IMR-90 (cell line): ENCODE measurements around the gene RDH12. TPM values are rescaled to one million over a fixed set of nuclear protein-coding genes. Genes with fewer than 3 reads are reported as not detected.

Source experiments
- ATAC-seq: fragments of 200-7000 bp; cut with Tn5 transposase; 2 replicates; pipeline ENCODE4 v1.9.1; 2020; ENCODE audit warnings: low read depth, mild to moderate bottlenecking, moderate library complexity
- BruUV-seq: library from RNA; stranded (reverse); fragments of 400-500 nt; replicated peaks from 2 replicates; lab custom pipeline; 2021; lab: Mats Ljungman, UMichigan
- CTCF ChIA-PET: fragments of 300-600 bp; formaldehyde crosslinking; extraction: SDS; loops from one replicate; lab custom pipeline; 2021; ENCODE audit warnings: antibody characterized with exemption; lab: Yijun Ruan, JAX
- POLR2A ChIA-PET: fragments of 300-600 bp; sonication (Branson Sonifier 250); formaldehyde crosslinking; loops from one replicate; lab custom pipeline; 2022; ENCODE audit warnings: antibody characterized with exemption; ENCODE audit not compliant: unreplicated experiment; lab: Charles Lee
- DNase-seq: peaks from one replicate; pipeline ENCODE4 v3.0.0; 2013
- H2AFZ ChIP-seq: replicated peaks from 2 replicates; pipeline ENCODE3; 2013; ENCODE audit warnings: low read length, mild to moderate bottlenecking; ENCODE audit not compliant: poor library complexity
- H2AK5ac ChIP-seq: 2 replicates; pipeline ENCODE4 v1.6.1; 2013; ENCODE audit warnings: low read depth, low read length, inconsistent platforms
- H2AK9ac ChIP-seq: replicated peaks from 2 replicates; pipeline ENCODE3; 2013; ENCODE audit warnings: mild to moderate bottlenecking, low read depth, low read length, moderate library complexity; ENCODE audit not compliant: poor library complexity
- H2BK120ac ChIP-seq: 2 replicates; pipeline ENCODE4 v1.6.1; 2013; ENCODE audit warnings: low read depth, low read length, inconsistent platforms
- H2BK15ac ChIP-seq: 3 replicates; pipeline ENCODE4 v1.6.1; 2013; ENCODE audit warnings: low read depth, low read length, inconsistent platforms
- H2BK20ac ChIP-seq: 2 replicates; pipeline ENCODE4 v1.6.1; 2013; ENCODE audit warnings: low read depth, mild to moderate bottlenecking, inconsistent platforms, low read length, moderate library complexity
- H2BK5ac ChIP-seq: 2 replicates; pipeline ENCODE4 v1.6.1; 2013; ENCODE audit warnings: mild to moderate bottlenecking, low read depth, low read length, inconsistent platforms; ENCODE audit not compliant: poor library complexity, severe bottlenecking
- H3K14ac ChIP-seq: replicated peaks from 2 replicates; pipeline ENCODE4 v1.6.1; 2013; ENCODE audit warnings: low read depth, low read length, inconsistent platforms
- H3K18ac ChIP-seq: 2 replicates; pipeline ENCODE4 v1.6.1; 2013; ENCODE audit warnings: low read depth, low read length, control low read depth
- H3K23ac ChIP-seq: 2 replicates; pipeline ENCODE4 v1.6.1; 2013; ENCODE audit warnings: low read depth, low read length, inconsistent platforms
- H3K27ac ChIP-seq: 2 replicates; pipeline ENCODE4 v1.5.1; 2013; ENCODE audit warnings: mild to moderate bottlenecking, control low read depth, low read length; ENCODE audit not compliant: insufficient read depth
- H3K27me3 ChIP-seq: 2 replicates; pipeline ENCODE4 v1.6.1; 2013; ENCODE audit warnings: low read length; ENCODE audit not compliant: control insufficient read depth, insufficient read depth
- H3K36me3 ChIP-seq: 2 replicates; pipeline ENCODE4 v1.6.1; 2013; ENCODE audit warnings: low read length, mixed read lengths; ENCODE audit not compliant: control insufficient read depth, insufficient read depth
- H3K4ac ChIP-seq: 2 replicates; pipeline ENCODE4 v1.6.1; 2013; ENCODE audit warnings: low read depth, low read length, inconsistent platforms
- H3K4me1 ChIP-seq: 2 replicates; pipeline ENCODE4 v1.6.1; 2013; ENCODE audit warnings: low read length, mixed read lengths; ENCODE audit not compliant: control insufficient read depth, insufficient read depth
- H3K4me2 ChIP-seq: 2 replicates; pipeline ENCODE4 v1.6.1; 2013; ENCODE audit warnings: low read depth, mild to moderate bottlenecking, control low read depth, low read length, moderate library complexity
- H3K4me3 ChIP-seq: 2 replicates; pipeline ENCODE4 v1.5.1; 2013; ENCODE audit warnings: low read depth, mild to moderate bottlenecking, control low read depth, low read length, moderate library complexity; ENCODE audit not compliant: insufficient read depth
- H3K56ac ChIP-seq: 2 replicates; pipeline ENCODE4 v1.6.1; 2013; ENCODE audit warnings: low read length, inconsistent platforms; ENCODE audit not compliant: insufficient read depth; ENCODE audit errors: extremely low read depth
- H3K79me1 ChIP-seq, 2 experiments: 2 replicates each; pipeline ENCODE4 v1.6.1; 2013; ENCODE audit warnings: low read length in 2 of 2, inconsistent platforms in 1 of 2, low read depth in 1 of 2
- H3K9ac ChIP-seq: 2 replicates; pipeline ENCODE4 v1.6.1; 2013; ENCODE audit warnings: low read depth, low read length, control low read depth
- H3K9me1 ChIP-seq: 2 replicates; pipeline ENCODE4 v1.6.1; 2013; ENCODE audit warnings: low read length, inconsistent platforms; ENCODE audit not compliant: insufficient read depth
- H3K9me3 ChIP-seq: 2 replicates; pipeline ENCODE4 v1.6.1; 2013; ENCODE audit warnings: low read length; ENCODE audit not compliant: control insufficient read depth, insufficient read depth
- H4K20me1 ChIP-seq: 2 replicates; pipeline ENCODE4 v1.6.1; 2013; ENCODE audit warnings: low read length, inconsistent platforms; ENCODE audit not compliant: insufficient read depth
- H4K5ac ChIP-seq: 2 replicates; pipeline ENCODE4 v1.6.1; 2013; ENCODE audit warnings: mild to moderate bottlenecking, low read depth, low read length, control low read depth
- H4K8ac ChIP-seq, 2 experiments: 2 replicates each; pipeline ENCODE4 v1.6.1; 2013; ENCODE audit warnings: low read depth in 2 of 2, low read length in 2 of 2, control low read depth in 1 of 2, inconsistent platforms in 1 of 2
- H4K91ac ChIP-seq: 2 replicates; pipeline ENCODE4 v1.6.1; 2013; ENCODE audit warnings: low read depth, low read length, inconsistent platforms; ENCODE audit not compliant: insufficient read depth
- BHLHE40 ChIP-seq: fragments of 150-350 bp; IDR thresholded peaks from 2 replicates; pipeline ENCODE4 v1.6.1; 2016; ENCODE audit warnings: mild to moderate bottlenecking, low read depth, low read length
- CEBPB ChIP-seq: IDR thresholded peaks from 2 replicates; pipeline ENCODE4 v1.6.1; 2012; ENCODE audit warnings: low read depth, low read length, improper control_type of control experiment
- CTCF ChIP-seq: conservative IDR thresholded peaks from 2 replicates; pipeline ENCODE4 v1.5.1; 2012; ENCODE audit warnings: mild to moderate bottlenecking, low read depth, low read length, improper control_type of control experiment
- MAZ ChIP-seq: IDR thresholded peaks from 2 replicates; pipeline ENCODE4 v1.6.1; 2012; ENCODE audit warnings: low read depth, mild to moderate bottlenecking, low read length, improper control_type of control experiment, moderate library complexity, borderline replicate concordance
- RAD21 ChIP-seq: IDR thresholded peaks from 2 replicates; pipeline ENCODE4 v1.6.1; 2012; ENCODE audit warnings: low read length, improper control_type of control experiment
- RFX5 ChIP-seq: IDR thresholded peaks from 2 replicates; pipeline ENCODE4 v1.8.0; 2012; ENCODE audit warnings: low read depth, mild to moderate bottlenecking, low read length, moderate library complexity
- SMC3 ChIP-seq: fragments of 150-350 bp; IDR thresholded peaks from 2 replicates; pipeline ENCODE4 v1.6.1; 2016; ENCODE audit warnings: low read depth, mild to moderate bottlenecking, antibody characterized with exemption, low read length, moderate library complexity
- WGBS, 2 experiments: methylation state at CpG; one replicate each; pipeline versions ENCODE4 v1.1.5 to v1.1.7; 2013; ENCODE audit warnings: missing lambda C conversion rate in 2 of 2; ENCODE audit not compliant: insufficient read length in 1 of 2; ENCODE audit errors: extremely low coverage in 2 of 2; 5-methylcytosine and 5-hydroxymethylcytosine counted together
- dilution Hi-C: fragments of 300-500 bp; cut with HindIII; formaldehyde crosslinking; loops from one replicate; pipeline ENCODE4 v1.14.3; 2018; ENCODE audit warnings: low sequenced_read_pairs; ENCODE audit not compliant: unreplicated experiment
- in situ Hi-C: fragments of 300-500 bp; cut with MboI; formaldehyde crosslinking; loops from 3 replicates; pipeline ENCODE4 v1.14.3; 2019; ENCODE audit warnings: low sequenced_read_pairs, inconsistent platforms, mixed read lengths
- intact Hi-C: fragments of 100-400 bp; cut with micrococcal nuclease; formaldehyde crosslinking; loops from 2 replicates; pipeline ENCODE4 v1.10.0; 2022
- polyA plus RNA-seq, 3 experiments: library from polyadenylated mRNA; depleted of rRNA; stranded (reverse); fragments of >200 nt; gene quantifications; 2 replicates each; pipeline ENCODE4 v1.2.3, GENCODE V29; 2012; ENCODE audit warnings: low replicate concordance in 1 of 3
- total RNA-seq: library from RNA; depleted of rRNA; stranded (reverse); fragments of >200 nt; gene quantifications from 2 replicates; pipeline ENCODE4 v1.2.3, GENCODE V29; 2012

RDH12 gene
- total and polyA plus RNA-seq, 2 of the 4 experiments (the other 2 are of a cell fraction) = not detected

GRCh38 chr14:67704484-67705089, 2.9 kb downstream of the RDH12 start:
- Histone ChIP-seq H3K9ac (no peak overlapping the region), H3K27me3 (peaks cover 4% of the 10 kb centered on the region), H3K4me3 (no peak overlapping the region), H3K56ac (no peak overlapping the region), H3K79me1 (no peaks in the 10 kb centered on the region), H3K18ac (no peak overlapping the region), H3K4me1 (no peaks in the 10 kb centered on the region), H2BK15ac (no peak overlapping the region), H2AFZ (no peak overlapping the region), H3K27ac (no peak overlapping the region), H4K8ac (no peak overlapping the region), H3K9me3 (no peaks in the 10 kb centered on the region; the same call in 1 of the 2 replicates), H3K4me2 (no peak overlapping the region), H2BK120ac (no peak overlapping the region), H2AK5ac (no peak overlapping the region), H2AK9ac (no peak overlapping the region), H2BK20ac (no peak overlapping the region), H3K4ac (no peak overlapping the region), H3K9me1 (no peaks in the 10 kb centered on the region), H4K91ac (no peak overlapping the region), H3K23ac (no peak overlapping the region), H4K5ac (no peak overlapping the region), H3K36me3 (no peaks in the 10 kb centered on the region), H2BK5ac (no peak overlapping the region), H3K14ac (no peak overlapping the region), H4K20me1 (no peaks in the 10 kb centered on the region)
- WGBS, 2 experiments = no CpG with 5 or more reads among the region's 3 CpGs
- TF ChIP-seq RFX5 (no peak), MAZ (no peak), CTCF (peak; percentile 83), SMC3 (peak; percentile 79), BHLHE40 (no peak), RAD21 (peak; percentile 89), CEBPB (no peak)
- POLR2A ChIA-PET = no interaction called here
- CTCF ChIA-PET = interaction anchor here (0.5 to 2.8 kb wide), 32 partner anchors 8 to 320 kb away, joined by 3 to 38 read pairs (median 4); partner anchors contain the start of genes ARG2, PLEKHH1 and RDH11
- in situ Hi-C loops (loop anchor here (5.0 to 25.0 kb wide), 2 partner anchors 117 to 267 kb away; no protein-coding TSS in a partner anchor), intact Hi-C loops (loop anchor here (1.0 kb wide), 3 partner anchors 86 to 277 kb away; no protein-coding TSS in a partner anchor), dilution Hi-C loops (no loop called here)
- no TSS peak for BruUV-seq
- DNase-seq (peak; percentile 54), ATAC-seq (peak; percentile 87)
